Subcutaneous adipose tissue (tissue), 4 donors: Measurements from ENCODE around the gene L2HGDH. TPM values are rescaled to one million over a fixed set of nuclear protein-coding genes. Genes with fewer than 3 reads are reported as not detected.

ENCODE experiments used
- small RNA-seq: library from RNA; depleted of rRNA; stranded (forward); fragments of <200 nt; gene quantifications from one replicate; pipeline ENCODE3, GENCODE V24; 2016
- total RNA-seq, 4 donors: library from RNA; depleted of rRNA; stranded (reverse); fragments of >200 nt; gene quantifications; one replicate each; pipeline ENCODE4 v1.1.0, GENCODE V29; 2016
- TF ChIP-seq, protein P1 (sequence below): fragments of 450-650 bp; IDR thresholded peaks from one replicate; pipeline ENCODE4 v1.5.1; 2016; ENCODE audit warnings: low read depth, mild to moderate bottlenecking, control low read depth, antibody characterized with exemption, moderate library complexity

Gene L2HGDH
- total RNA-seq, 4 donors from 2014 or later, result 3.1 to 6.7 (median 4.6) TPM

DNA sequence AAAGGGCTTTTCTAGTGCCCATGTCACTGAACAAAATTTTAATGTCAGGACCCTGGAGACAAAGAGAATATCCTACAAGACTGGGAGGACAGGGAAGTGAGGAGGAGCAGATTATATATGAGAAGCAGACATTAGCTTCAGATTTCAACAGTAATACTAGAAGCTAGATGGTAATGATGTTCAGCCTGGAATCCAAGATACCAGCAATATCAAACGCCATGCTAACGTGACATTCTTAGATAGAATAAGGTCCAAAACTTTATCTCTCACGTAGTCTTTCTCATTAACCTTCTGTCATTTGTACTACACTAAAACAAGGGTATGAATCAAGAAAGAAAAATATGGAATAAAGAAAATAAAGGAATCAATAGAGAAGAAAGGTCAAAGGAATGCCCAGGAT lies 99.3 kb downstream of the L2HGDH start:
- TF ChIP-seq, protein P1, sequence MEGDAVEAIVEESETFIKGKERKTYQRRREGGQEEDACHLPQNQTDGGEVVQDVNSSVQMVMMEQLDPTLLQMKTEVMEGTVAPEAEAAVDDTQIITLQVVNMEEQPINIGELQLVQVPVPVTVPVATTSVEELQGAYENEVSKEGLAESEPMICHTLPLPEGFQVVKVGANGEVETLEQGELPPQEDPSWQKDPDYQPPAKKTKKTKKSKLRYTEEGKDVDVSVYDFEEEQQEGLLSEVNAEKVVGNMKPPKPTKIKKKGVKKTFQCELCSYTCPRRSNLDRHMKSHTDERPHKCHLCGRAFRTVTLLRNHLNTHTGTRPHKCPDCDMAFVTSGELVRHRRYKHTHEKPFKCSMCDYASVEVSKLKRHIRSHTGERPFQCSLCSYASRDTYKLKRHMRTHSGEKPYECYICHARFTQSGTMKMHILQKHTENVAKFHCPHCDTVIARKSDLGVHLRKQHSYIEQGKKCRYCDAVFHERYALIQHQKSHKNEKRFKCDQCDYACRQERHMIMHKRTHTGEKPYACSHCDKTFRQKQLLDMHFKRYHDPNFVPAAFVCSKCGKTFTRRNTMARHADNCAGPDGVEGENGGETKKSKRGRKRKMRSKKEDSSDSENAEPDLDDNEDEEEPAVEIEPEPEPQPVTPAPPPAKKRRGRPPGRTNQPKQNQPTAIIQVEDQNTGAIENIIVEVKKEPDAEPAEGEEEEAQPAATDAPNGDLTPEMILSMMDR, result no peak

DNA sequence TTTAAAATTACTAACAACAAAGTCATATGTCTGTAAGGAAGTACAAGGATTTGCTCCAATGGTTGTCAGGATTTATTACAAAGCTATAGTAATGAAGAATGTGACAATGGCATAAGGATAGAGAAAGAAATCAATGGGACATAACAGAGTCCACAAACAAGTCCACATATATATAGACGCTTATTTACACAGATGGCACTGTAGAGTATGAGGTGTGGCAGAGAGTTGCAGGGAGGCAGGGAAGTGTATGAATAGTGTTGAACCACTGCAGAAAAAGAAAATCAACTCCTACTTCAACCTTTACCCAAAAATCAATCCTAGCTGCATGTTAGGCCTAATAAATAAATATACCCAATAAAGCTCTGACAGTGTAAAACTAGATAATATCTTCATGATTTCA lies 102.0 kb downstream of the L2HGDH start:
- TF ChIP-seq, protein P1, result no peak

DNA sequence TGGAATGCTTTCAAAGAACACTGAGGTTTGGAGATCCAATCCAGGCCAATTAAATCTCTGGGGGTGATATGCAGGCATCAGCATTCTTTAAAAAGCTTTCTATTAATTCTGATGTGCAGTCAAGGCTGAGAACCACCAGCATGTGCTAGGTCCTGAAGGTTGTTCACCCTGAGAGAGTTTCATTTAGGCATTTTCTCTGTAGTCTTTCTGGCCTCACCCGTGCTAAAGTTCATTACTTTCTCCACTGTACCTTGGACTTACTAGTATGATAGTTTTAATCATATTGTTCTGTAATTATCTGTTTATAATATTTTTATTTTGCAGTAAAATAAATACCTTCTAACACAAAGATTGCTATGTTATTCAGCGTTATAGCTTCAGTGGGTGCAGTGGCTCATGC lies 113.5 kb downstream of the L2HGDH start:
- TF ChIP-seq, protein P1, result no peak

DNA sequence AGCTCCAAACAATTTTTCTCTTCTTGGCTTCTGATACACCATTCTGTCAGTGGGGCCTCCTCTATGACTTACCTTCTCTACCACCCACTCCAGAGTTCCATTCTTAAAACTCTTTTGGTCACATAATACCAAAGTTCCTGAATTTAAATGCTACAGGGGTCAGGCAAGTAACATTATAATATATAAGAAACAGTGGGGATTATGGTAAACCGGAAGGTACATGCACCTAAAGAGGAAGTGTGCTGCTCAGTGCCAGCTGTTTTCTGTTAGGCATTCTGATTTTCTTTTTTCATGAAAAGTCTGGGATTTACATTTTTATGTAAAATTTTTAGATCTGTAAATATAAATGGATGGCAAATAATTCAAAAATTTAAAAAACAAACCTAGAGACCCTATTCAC lies 120.5 kb downstream of the L2HGDH start:
- TF ChIP-seq, protein P1, result no peak

Small RNA genes lying within 50 kb of the gene (small RNA-seq; reads per million reads assigned to genes)
- not detected for gene MIR4504

Other genes starting within 250 kb of the L2HGDH start
- gene VCPKMT, start 195.7 kb downstream of the L2HGDH start, total RNA-seq, result 1 to 10 TPM; 3.6 to 7.3 (median 6.4) TPM
- gene SOS2, start 80.7 kb downstream of the L2HGDH start, total RNA-seq, result 10 to 100 TPM; 39.4 to 50.2 (median 41.5) TPM
- 10 to 100 TPM; 16.7 to 25.8 (median 18.5) TPM for gene DMAC2L, start 95 bp upstream of the L2HGDH start, total RNA-seq
- gene CDKL1, start 84.7 kb upstream of the L2HGDH start, total RNA-seq, result 10 to 100 TPM; 12.2 to 37.7 (median 31.4) TPM
- gene MAP4K5, start 220.3 kb upstream of the L2HGDH start, total RNA-seq, result 100 to 1,000 TPM in 3 of 4 donors, 10 to 100 TPM in 1; 78.3 to 139 (median 120) TPM
- 1 to 10 TPM; 2.4 to 5.4 (median 4.9) TPM for gene ATL1, start 247.9 kb upstream of the L2HGDH start, total RNA-seq